ENCODE results near the gene KCNIP4.

- TF ChIP-seq CTCF (IDR thresholded peaks at IDR 0.05) = no peak
- TF ChIP-seq EZH2 (IDR thresholded peaks at IDR 0.05) = no peak
- no peak for TF ChIP-seq EZH2phosphoT487 (IDR thresholded peaks at IDR 0.05)
Observed at GRCh38 chr4:20847124-20847747, 1101.3 kb downstream of the KCNIP4 start.
